ENCODE measurements around the gene EVL.

Gene EVL

DNA sequence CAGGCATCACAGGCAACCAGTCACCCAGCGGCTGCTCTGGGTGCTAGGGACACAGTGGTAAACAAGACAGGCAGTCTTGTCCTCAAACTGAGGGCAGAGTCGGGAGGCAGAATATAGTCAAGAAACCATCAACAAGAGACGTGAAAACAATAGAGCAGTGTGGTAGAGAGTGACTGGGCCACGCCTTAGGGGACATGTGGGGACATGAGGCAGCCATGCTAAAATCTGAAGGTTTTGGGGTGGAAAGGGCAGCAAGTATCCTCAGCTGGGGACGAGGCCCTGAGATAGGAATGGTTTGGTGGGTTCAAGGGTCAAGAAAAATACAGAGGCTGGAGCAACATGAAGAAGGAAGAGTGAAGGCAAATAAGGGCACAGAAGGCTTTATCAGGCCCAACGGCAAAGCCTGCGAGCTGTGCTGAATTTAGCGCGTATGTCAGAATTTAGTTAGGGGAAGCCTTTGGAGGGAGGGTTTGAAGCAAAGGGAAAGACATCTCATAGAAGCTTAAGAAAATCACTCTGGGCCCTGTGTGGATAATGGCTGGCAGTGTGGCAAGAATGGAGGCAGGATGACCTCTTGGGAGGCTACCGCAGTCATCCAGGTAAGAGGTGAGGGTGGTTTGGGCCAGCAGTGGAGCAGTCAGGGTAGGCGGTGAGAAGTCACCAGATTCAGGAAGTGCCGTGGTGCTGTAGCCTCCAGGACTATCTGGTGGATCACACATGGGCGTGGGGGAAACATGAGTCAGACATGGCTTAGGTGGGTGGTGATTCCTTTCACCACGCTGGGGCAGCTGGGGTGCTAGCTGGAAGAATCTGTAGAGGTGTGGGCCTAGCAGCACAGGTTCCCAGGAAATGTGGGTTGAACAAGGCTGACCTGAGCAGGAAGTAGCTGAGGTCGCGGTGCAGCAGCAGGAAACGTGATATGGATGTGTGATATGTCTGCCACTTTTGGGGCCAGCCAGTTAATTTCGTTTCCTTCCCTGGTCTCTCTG is 3.0 kb downstream of the EVL start:
- no peak for DNase-seq

GRCh38 chr14:100069161-100069800 is 4.1 kb downstream of the EVL start:
- no peak for DNase-seq

DNA sequence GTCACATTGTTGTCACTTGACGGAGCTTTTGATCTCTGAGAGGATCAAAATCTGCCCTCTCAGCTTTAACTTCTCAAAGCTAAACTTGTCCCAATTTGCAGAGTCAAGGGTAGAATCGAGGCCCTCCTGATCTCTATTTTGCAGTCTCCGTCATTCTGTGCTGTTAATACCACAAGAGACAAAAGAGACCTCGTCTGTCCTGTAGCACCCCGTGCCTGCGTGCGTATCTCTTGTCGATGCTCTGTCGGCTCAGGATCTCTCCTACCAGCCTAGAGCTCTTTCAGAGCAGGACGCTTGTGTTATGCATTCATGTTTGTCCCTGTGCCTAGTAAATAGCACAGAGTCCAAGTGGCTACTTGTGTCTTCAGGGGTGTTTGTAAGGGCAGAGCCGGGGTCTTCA is 5.1 kb downstream of the EVL start:
- no peak for DNase-seq

- DNase-seq = no peak
These were observed 6.3 kb downstream of the EVL start for GRCh38 chr14:100071545-100071944.

- DNase-seq = no peak
These were observed 7.6 kb downstream of the EVL start for GRCh38 chr14:100072783-100073346.

DNA sequence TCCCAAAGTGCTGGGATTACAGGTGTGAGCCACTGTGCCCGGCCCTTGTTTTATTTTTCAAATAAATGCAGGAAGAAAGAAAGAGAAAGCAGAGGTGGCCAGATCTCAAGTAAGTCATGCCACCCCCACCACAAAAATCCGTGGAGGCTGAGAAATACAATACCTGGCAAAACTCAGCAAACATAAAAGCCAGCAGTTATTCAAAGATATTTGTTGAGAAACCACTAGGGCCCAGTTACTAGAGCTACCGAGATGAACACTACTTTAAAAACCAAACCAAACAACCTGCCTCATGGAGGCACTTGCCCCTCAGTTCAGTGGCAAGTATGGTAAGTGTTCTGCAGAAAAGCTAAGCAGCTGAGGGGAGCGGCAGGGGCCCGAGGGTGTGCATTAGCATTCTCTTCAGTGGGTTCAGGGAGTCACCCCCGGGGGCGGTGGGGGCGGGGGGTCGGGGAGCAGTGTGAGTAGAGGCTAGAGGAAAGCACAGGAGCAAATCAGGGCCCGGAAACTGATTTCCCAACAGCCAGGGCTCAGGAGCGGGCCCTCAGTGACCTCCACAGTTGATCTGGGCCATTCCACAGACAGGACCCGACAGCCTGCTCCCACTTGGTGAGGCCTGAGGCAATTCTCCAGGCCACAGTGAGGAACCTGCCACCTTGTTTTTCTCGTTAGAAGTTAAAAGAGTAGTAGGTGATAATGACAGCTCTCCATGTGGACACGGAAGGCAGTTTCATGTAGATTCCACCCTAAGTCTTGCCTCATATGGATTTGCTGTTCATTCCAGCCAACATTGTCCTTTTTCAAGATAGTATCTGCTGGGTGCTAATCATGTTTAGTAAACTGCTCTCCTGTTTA is 8.6 kb downstream of the EVL start:
- DNase-seq = no peak

DNA sequence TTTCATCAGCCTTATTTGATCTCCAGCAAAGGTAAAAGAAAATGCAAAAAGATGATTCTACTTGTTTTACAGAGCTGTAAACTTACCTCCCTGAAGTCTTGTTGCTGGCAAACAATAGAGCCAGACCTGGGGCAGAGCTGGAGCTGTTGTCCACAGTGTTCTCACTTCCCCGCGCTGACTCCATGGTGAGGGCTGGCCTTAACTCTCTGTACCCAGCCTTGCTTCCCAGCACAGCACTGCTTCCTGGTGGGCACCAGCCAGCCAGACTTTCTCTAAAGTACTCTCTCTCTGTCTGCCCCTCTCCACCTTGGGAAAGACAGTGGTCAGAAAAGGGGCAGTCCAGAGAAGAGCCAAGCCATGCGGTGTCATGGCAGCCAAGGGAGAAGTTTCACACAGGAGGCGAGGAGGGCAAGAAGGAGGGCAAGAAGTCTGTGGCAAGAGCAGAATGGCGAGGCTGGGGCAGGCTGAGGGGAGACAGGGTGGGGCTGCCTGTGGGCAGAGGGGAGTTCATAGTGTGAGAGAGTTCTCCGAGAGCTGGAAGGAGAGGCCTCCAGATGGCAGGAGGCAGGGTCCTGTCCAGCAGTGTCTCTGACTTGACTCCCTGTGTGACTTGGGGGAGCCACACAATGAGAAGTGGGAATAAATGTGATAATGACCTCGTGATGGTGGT is 9.3 kb downstream of the EVL start:
- DNase-seq = no peak

- DNase-seq = no peak
These were observed 10.5 kb downstream of the EVL start for GRCh38 chr14:100075681-100076080.

DNA sequence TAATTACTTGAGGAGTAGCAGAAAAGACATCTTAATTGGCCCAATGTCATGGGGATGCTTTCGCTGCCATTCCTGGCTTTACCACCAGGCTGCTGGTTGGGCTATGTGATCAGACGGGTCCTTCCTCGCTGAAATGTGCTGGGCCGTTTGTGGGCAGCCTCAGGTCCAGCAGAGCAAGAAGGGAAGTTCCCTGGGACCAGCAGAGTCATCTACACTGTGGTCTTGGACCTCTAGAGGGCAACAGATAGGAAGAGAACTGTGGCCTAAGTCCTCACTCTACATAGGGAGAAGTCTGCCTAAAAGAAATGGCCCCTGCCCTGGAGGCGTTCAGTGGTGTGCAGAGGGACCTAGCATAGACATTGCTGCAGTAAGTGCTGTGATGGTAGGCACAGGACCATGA is 10.9 kb downstream of the EVL start:
- no peak for DNase-seq

GRCh38 chr14:100076606-100077005 is 11.4 kb downstream of the EVL start:
- DNase-seq = no peak

DNA sequence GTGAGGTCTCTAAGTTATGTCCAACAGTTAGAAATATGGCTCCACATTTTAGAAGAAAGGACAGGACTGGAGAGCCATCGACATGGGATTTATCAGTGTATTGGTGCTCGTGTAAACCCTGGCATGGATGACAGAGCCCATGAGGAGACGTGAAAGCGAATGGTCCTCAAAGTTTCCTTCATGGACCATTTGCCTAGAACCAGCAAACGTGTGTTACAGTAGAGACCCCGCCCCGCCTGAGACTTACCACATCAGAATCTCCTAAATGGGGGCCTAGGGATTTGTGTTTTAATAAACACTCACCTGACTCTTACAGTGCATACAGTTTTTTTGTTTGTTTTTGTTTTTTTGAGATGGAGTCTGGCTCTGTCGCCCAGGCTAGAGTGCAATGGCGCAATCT is 12.2 kb downstream of the EVL start:
- no peak for DNase-seq

DNA sequence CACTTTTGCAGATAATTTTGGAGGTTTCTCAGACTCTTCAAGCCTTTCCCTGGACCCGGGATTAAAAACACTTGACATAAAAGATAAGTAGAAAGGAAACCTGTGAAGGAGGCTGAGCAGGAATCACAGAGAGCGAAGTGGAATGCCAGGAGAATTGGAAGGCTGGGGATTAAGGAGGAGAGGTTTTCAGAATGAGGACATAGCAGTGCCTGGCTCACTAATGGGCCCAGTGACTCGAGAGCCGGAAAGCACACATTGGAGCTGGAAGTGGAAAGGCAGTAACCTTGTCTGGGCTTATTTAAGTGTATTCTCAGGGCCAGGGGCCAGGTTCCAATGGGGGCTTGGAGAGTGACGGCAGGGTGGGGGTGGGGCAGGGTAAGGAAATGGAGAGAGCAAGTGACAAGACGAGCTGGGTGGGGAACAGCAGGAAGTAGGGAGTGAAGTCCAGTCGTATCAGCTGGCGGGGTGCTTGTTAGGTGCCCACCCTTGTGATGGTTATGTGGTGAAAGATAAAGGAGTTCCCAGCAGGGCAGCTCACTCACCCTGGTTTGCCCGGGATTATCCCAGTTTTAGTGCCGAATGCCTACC is 13.1 kb downstream of the EVL start:
- DNase-seq = no peak

GRCh38 chr14:100078997-100079725 is 13.9 kb downstream of the EVL start:
- no peak for DNase-seq

DNA sequence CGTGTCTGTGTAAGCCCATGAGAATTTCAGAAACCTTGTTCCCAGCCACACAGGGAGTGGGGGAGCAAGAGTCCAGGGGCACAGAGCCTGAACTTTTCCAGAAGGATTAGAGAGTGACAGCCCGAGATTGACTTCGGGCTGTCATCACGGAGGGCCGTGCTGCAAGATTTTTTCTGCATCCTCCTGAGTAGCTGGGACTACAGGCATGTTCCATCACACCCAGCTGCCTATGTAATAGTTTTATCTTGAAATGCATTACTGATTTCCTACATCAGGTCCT is 14.4 kb downstream of the EVL start:
- no peak for DNase-seq

- no peak for DNase-seq
These were observed 15.0 kb downstream of the EVL start for GRCh38 chr14:100080206-100080605.

GRCh38 chr14:100081997-100082625 is 16.9 kb downstream of the EVL start:
- DNase-seq = no peak

DNA sequence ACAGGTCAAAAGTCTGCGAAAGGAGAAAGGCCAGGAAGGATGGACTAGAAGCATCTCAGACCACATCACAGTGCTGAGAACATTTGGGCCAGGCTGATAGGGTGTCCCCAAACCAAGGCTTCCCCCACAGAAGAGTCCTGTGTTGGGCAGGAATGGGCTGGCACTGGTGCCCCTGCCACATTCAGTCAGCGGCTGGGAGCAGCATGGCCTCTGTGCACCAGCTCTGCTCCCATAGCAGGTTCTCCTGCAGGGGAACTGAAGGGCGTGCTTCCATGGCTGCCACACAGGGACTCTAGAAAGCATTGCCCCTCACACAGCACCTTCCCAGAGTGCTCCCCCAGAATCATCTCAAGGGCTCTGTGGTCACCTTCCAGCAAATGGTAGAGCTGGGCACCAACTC is 17.5 kb downstream of the EVL start:
- DNase-seq = no peak

DNA sequence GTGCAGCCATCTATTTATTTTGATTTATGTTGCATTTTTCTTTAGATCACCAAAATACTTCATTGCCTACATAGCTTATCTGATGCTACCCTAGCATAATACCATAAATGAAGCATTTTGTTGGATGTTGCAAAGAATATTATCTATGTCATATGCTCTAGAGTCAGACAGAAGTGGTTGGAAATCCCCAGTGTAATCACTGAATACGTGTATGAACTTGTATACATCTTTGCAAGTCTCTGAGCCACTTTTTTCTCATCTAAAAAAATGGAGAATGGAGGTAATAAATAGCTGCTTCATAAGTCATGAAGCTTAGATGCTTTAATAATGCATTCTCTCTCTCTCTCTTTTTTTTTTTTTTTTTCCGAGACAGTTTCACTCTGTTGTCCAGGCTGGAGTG is 18.5 kb downstream of the EVL start:
- no peak for DNase-seq

GRCh38 chr14:100084591-100084990 is 19.4 kb downstream of the EVL start:
- DNase-seq = no peak

GRCh38 chr14:100085462-100085861 is 20.2 kb downstream of the EVL start:
- no peak for DNase-seq

DNA sequence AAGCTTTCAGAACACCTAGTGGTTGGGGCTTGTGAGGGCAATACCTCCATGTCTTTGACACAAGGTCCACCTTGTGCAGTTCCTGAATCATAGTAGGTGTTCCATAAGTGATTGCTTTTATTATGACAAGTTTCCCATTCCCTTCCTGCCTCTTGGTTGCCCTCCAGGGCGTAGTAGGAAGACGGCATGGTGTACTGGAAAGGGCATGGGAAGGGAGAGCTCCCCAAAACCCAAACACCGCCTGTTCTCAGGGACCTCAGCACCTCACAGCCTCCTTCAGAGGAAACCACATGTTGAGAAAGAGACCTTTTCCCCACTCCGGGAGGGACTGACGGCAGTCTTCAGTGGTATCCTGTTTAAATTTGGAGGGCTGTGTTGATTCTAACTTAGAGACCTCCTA is 21.1 kb downstream of the EVL start:
- no peak for DNase-seq
